Measurements from ENCODE around the gene CLCA4. TPM values are rescaled to one million over a fixed set of nuclear protein-coding genes. Genes with fewer than 3 reads are reported as not detected.

The CLCA4 gene
- total and polyA plus RNA-seq, 10 of the 15 experiments (the other 5 are each of a cell fraction or from before 2014, with no cell fraction given): 0.01 to 0.08 TPM; not detected in 8

DNA sequence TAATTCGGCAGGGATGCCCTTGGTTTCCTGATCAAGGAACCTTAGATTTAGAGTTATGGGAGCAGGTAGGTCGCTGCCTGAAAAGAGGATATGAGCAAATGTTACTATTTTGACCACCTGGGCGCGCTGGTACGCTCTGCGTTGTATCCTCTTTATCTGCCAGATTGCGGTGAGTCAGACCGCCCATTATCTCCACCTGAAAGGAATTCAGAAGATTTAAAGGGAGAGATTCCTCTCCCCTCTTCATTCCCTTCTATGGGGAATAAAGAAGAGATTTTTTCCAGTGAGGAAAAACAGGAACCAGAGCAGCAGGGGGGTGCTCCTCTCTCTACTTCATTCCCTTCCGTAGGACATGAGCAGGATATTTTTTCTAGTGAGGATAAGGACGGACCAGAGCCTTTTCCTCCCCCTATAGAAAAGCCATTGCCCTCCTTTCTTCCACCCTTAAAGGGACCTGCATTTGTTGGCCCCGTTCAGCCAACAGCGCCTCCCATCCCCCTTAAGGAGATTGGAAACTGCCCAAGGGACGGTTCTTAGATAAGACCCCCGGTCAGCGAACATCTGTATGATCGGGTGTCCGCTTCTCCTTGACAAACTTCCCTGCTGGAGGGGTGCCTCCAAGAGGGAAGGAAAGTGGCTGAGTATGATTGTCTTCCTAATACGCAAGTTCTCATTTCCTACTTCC is 44.0 kb upstream of the CLCA4 start:
- ChIA-PET CTCF (interaction anchor here (0.7 to 11.1 kb wide), 19 partner anchors 9 to 519 kb away, joined by 3 to 104 read pairs (median 7); partner anchors contain the start of gene ODF2L), POLR2A (no interaction called here), SMC1A (ENCODE audit: uncharacterized antibody, unreplicated experiment) (interaction anchor here (0.8 to 2.5 kb wide), 9 partner anchors 12 to 241 kb away, joined by 3 to 16 read pairs (median 5); no protein-coding TSS in a partner anchor), RAD21 (ENCODE audit: unreplicated experiment) (interaction anchor here (1.0 to 1.7 kb wide), 2 partner anchors 86 to 118 kb away, joined by 4 read pairs; no protein-coding TSS in a partner anchor)
- WGBS (ENCODE audit: insufficient coverage, insufficient replicate concordance, low lambda C conversion rate, missing lambda C conversion rate): 20% methylated on average over 13 of the region's 18 CpGs
- Histone ChIP-seq H3K4me2 (ENCODE audit: control insufficient read depth, insufficient read depth) (peak overlapping the region; percentile 83), H3K9ac (ENCODE audit: control insufficient read depth, insufficient read depth, low read length) (no peak overlapping the region; the same call in 1 of the 2 replicates), H3K4me1 (ENCODE audit: control insufficient read depth, insufficient read depth, low read length) (no peaks in the 10 kb centered on the region), H3K4me3 (peak overlapping the region; percentile 67), H3K27me3 (replicated peaks in 1 of 2; ENCODE audit: control insufficient read depth in 2 of 2, insufficient read depth in 2 of 2, low read length in 1 of 2) (peaks cover 0 to 2% of the 10 kb centered on the region in 2 experiments; a peak in 3 of 4 replicates), H3K36me3 (ENCODE audit: control insufficient read depth in 2 of 2, insufficient read depth in 2 of 2, low read length in 1 of 2) (no peaks in the 10 kb centered on the region), H3K79me2 (ENCODE audit: control insufficient read depth, insufficient read depth, low read length) (no peaks in the 10 kb centered on the region), H3K27ac (ENCODE audit: control insufficient read depth, insufficient read depth) (no peak overlapping the region), H2AFZ (ENCODE audit: control insufficient read depth, low read depth, low read length) (peak overlapping the region; percentile 98), H3K9me3 (replicated peaks; ENCODE audit: control insufficient read depth, insufficient read depth, low read length) (no peaks in the 10 kb centered on the region), H4K20me1 (ENCODE audit: control insufficient read depth, insufficient read depth) (no peaks in the 10 kb centered on the region)
- intact Hi-C loops (cut with micrococcal nuclease; ENCODE audit: unreplicated experiment) (loop anchor here (1.0 to 10.0 kb wide), 6 partner anchors 29 to 582 kb away; partner anchors contain the start of gene SH3GLB1), in situ Hi-C loops (cut with MboI) (loop anchor here (5.0 to 25.0 kb wide), 2 partner anchors 121 to 584 kb away; no protein-coding TSS in a partner anchor)
- DNase-seq (ENCODE audit: low read depth, low spot score): no peak
- FAIRE-seq: no peak
- BruUV-seq (replicated peaks): no TSS peak
- no peak for TF ChIP-seq NRF1 (conservative IDR thresholded peaks at IDR 0.05; ENCODE audit: low read depth, low read length)
- TF ChIP-seq IKZF1 (conservative IDR thresholded peaks at IDR 0.05): no peak
- TF ChIP-seq SPI1 (IDR thresholded peaks at IDR 0.05; ENCODE audit: borderline replicate concordance, insufficient read depth, low read depth, low read length): peak; percentile 8; the same call in 1 of the 2 replicates
- TF ChIP-seq MTA2 (IDR thresholded peaks at IDR 0.05; ENCODE audit: low read depth): no peak
- no peak for TF ChIP-seq JUNB (IDR thresholded peaks at IDR 0.05)
- 0 out of 2 replicates have a peak, but pooled peaks have one; percentile 17 for TF ChIP-seq FOXM1 (IDR thresholded peaks at IDR 0.05; ENCODE audit: low read depth, low read length)
- TF ChIP-seq HDAC6 (IDR thresholded peaks at IDR 0.05; ENCODE audit: unreplicated experiment): no peak
- TF ChIP-seq, protein P1, sequence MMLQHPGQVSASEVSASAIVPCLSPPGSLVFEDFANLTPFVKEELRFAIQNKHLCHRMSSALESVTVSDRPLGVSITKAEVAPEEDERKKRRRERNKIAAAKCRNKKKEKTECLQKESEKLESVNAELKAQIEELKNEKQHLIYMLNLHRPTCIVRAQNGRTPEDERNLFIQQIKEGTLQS (IDR thresholded peaks at IDR 0.05; ENCODE audit: borderline replicate concordance, extremely low read depth, low read depth, low read length): no peak
- peak; percentile 78 for ATAC-seq

All from GM12878 (cell line).